Stimulated activated CD8-positive, alpha-beta memory T cell treated with anti-CD3 and anti-CD28 coated beads, Interleukin-7, amount 100 ng/mL, for 1 hour (primary cell): Measurements from ENCODE around the gene MKI67.
"Not testable (repeated sequence)": the region's sequence is repeated elsewhere in the genome, so short reads cannot be mapped to it uniquely, and the experiment has no call there.

ENCODE experiments used
- DNase-seq, 2 donors: peaks; one replicate each; pipeline ENCODE4 v3.0.0-alpha.2; 2020; ENCODE audit warnings: low read depth in 2 of 2

MKI67 gene

GRCh38 chr10:128150045-128150493, 23.8 kb upstream of the MKI67 start:
- peak; percentile 53 for DNase-seq

DNA sequence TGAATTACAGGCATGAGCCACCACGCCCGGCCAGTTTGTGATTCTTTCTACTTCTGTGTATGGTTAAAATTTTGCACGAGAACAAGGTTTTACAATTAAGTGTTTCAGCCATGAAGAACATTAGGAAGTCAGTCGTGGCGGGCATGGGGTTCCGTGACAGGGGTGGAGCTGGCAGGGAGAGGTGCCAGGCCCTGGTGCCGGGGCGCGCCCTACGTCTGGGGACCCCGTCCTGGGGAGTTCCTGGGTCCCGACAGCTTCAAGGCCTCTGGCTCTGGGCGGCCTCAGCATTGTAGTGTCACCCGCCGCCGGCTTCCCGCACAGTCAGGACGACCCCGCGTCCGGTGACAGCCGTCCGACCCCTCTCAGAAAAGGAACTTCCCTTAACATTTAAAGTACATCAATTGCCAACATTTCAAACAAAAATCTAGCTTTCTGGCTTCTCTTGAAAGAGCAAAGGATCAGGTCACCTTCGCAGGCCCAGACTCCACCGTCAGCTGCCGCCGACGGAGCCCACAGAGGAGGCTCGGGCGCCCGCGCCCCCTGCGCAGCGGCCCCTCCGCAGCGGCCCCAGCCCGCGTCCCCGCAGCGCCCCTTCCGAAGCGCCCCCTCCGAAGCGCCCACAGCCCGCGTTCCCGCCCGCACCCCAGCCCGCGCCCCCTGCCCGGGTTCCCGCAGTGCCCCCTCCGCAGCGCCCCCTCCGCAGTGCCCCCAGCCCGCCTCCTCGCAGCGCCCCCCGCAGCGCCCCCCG, 23.2 kb upstream of the MKI67 start:
- no peak for DNase-seq

DNA sequence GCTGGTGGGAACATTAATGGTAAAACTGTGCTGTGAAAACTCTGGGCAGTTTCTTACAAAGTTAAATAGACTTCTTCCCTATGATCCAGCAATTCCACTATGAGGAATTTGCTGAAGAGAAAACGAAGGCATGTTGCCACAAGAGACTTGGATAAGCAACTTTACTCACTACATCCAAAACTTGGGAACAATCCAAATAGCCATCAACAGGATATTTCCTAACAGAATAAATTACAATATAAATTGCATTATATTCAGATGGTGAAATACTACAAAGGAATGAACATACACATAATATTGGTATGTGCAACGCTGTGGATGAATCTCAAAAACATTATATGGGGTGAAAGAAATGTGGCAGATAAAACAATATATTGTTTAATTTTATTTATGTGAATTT, 21.4 kb upstream of the MKI67 start:
- DNase-seq, result no peak

DNA sequence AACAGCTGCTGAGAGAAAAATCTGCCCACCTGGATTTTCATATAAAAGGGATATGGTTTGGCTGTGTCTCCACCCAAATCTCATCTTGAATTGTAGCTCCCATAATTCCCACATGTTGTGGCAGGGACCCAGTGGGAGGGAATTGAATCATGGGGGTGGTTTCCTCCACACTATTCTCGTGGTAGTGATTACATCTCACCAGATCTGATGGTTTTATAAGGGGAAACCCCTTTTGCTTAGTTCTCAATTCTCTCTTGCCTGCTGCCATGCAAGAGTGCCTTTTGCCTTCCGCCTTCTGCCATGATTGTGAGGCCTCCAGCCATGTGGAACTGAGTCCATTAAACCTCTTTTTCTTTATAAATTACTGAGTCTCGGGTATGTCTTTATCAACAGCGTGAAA, 20.8 kb upstream of the MKI67 start:
- DNase-seq, result no peak

- DNase-seq, result no peak
Measured at GRCh38 chr10:128144547-128144946, 18.3 kb upstream of the MKI67 start.

GRCh38 chr10:128143531-128143930, 17.3 kb upstream of the MKI67 start:
- no peak for DNase-seq

DNA sequence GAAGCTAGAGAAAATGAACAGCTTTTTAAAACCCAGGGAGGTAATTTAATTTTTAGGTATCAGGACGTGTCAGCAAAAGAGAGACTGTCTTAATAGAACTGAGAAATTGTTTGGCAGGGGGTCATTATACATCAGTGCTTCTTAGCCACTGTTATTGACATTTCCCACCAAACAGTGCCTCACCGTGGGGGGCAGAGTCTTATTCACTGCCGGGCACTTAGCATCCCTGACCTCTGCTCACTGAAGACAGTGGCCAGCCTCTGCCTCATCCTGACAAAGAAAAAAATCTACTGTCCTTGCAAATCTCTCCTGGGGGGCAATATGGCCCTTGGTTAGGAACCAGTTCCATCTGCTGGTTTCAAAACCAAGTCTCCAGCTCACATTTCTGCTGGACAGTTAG, 14.2 kb upstream of the MKI67 start:
- no peak for DNase-seq

DNA sequence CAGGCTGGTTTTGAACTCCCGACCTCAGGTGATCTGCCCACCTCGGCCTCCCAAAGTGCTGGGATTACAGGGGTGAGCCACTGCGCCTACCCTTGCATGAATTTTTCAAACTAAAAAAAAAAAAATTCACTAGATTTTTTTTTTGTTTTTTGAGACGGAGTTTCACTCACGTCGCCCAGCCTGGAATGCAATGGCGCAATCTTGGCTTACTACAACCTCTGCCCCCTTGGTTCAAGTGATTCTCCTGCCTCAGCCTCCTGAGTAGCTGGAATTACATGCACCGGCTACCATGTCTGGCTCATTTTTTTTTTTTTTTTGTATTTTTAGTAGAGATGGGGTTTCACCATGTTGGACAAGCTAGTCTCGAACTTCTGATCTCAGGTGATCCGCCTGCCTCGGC, 12.2 kb upstream of the MKI67 start:
- DNase-seq, result not testable (repeated sequence)

DNA sequence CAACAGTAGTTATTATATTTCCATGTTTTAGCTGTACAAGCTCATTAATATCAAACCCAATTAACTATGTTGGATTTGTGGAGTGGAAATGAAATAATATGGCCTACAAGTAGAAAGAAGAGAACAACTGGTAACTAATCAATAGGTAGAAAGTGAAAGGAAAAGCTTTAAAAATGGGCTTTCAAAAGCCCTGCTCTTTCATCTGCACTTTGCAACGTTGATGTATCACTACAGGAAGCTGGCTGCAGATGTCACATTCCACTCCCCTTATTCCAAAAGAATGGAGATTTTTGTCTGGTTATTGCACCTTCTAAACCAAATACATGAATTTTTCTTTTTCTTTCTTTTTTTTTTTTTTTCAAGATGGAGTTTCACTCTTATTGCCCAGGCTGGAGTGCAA, 11.7 kb upstream of the MKI67 start:
- DNase-seq, result no peak

DNA sequence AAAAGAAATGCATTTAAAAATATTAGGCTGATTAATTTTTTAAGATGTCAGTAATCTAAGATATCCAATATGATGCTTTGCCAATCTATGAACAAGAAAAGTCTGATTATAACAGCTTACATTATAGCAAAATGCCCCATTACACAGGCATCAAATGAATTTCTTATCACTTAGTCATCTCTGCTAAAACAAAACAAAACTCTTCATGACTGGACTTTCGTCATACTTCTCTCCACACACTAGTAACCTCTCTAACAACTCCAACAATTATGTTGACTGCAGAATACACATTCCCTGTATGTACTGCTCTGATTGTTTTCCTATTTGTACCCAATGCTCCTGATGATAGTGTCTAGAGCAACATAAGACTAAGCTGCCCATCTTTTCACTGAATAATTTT, 3.8 kb upstream of the MKI67 start:
- DNase-seq, result no peak

GRCh38 chr10:128128582-128128981, 2.4 kb upstream of the MKI67 start:
- DNase-seq, result no peak

- no peak for DNase-seq
Measured at GRCh38 chr10:128125416-128125943, 743 bp downstream of the MKI67 start.

GRCh38 chr10:128124813-128125403, 1.3 kb downstream of the MKI67 start:
- DNase-seq, result no peak

- no peak for DNase-seq
Measured at GRCh38 chr10:128123846-128124245, 2.4 kb downstream of the MKI67 start.

- no peak for DNase-seq
Measured at GRCh38 chr10:128122931-128123330, 3.3 kb downstream of the MKI67 start.

GRCh38 chr10:128121750-128122412, 4.3 kb downstream of the MKI67 start:
- DNase-seq, result no peak

DNA sequence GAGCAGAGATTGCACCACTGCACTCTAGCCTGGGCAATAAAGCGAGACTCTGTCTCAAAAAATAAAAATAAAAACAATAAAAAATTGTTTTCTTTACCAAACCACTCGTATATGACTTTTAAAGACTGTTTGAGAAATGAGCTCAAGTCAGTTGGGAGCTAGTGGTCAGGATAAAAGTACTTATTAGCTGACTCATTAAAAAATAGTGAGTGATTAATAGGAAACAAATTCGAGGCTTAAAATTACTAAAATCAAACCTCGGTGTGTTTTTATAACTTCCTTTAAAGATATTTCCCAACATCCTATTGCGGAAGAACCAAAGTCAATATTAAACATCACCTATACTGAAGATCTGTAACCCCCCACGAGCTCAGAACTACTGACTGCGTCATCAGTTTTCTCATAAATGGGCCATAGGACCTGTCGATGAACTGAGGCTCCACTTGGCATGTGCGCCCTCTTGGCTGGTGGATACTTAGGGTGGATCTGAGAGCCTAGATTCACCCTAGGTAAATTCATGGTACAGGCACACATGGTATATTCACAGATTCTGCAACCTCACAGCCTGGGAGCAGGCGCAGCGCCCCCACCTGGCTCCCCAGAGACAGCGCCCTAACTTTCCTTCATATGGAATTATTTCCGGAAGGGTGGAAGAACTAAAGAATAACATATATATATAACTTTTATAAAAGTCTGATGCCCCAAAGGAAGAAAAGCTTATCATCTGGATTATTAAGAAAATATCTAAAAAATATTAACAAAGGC, 9.2 kb downstream of the MKI67 start:
- no peak for DNase-seq

- no peak for DNase-seq
Measured at GRCh38 chr10:128116187-128116586, 10.0 kb downstream of the MKI67 start.

DNA sequence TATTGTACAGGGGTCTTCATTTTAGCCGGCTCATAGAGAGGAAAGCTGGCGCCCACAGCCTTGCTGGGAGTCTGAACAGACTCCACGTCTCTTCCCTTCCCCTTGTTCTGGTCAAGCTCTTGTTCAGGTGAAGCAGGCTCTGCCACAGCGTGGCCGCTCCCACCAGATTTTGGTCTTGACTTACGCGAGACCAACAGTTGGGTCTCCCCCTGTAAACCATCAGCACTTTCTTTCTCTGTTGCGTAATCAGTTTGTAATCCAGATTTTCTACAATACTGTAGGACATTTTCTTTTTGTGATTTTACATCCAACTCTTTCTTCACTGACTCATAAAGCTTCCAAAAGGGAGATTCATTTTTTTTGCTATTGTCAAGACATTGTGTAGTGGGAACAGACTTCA, 10.9 kb downstream of the MKI67 start:
- no peak for DNase-seq

- no peak for DNase-seq
Measured at GRCh38 chr10:128114901-128115300, 11.3 kb downstream of the MKI67 start.

DNA sequence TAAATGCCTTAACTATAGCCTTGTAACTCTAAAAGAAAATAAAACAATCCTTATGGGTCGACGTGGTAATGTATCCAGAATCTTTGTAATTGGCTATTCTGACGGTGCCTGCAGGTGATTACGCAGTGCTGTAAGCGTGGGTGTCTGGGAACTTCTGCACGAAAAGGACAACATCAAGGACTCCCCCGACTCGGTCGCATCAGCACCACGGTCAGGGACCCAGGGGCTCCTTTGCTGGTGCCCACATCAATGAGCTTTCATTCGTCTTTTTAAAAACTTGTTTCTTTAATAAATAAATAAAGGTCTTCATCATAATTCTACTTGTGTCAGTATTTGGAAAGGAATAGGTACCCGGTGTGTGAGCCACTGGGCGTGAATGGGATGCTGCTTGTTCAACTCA, 13.2 kb downstream of the MKI67 start:
- DNase-seq, result no peak

DNA sequence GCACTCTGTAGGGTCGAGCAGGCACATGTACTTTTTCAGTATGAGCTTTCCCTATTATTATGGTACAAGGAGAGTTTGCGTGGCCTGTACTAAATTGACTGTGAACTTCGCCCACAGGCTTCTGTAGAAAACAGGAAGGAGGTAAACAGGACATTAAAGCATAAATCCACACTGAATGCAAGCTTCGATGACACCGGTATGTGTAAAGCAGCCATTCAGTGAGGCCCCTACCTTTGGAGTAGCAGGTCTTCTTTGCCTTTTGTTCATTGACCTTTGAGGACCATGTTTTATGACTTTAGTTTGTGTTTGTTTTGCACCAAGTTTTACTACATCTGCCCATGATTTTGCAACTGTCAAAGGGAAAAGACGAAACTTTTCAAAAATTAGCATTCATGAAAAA, 14.5 kb downstream of the MKI67 start:
- no peak for DNase-seq
